A549 (cell line): ENCODE results near the gene HSPG2.

Source experiments
- BHLHE40 ChIP-seq: IDR thresholded peaks from 2 replicates; pipeline ENCODE4 v1.6.1; 2012; ENCODE audit warnings: low read depth, low read length, inconsistent platforms
- CBX8 ChIP-seq: fragments of 200-600 bp; sonication (generic); IDR thresholded peaks from 2 replicates; pipeline ENCODE4 v1.6.1; 2016
- EHF ChIP-seq: fragments of 250-450 bp; sonication (Bioruptor Pico); IDR thresholded peaks from 2 replicates; pipeline ENCODE4 v1.5.0; 2020; ENCODE audit warnings: mild to moderate bottlenecking
- ESRRA ChIP-seq: fragments of 150-350 bp; IDR thresholded peaks from 2 replicates; pipeline ENCODE4 v1.6.1; 2014; ENCODE audit warnings: mild to moderate bottlenecking, low read length, borderline replicate concordance
- FOXS1 ChIP-seq: fragments of 250-450 bp; sonication (Bioruptor Pico); IDR thresholded peaks from 2 replicates; pipeline ENCODE4 v1.5.0; 2020; ENCODE audit warnings: mild to moderate bottlenecking, moderate library complexity
- HDAC2 ChIP-seq: fragments of 200-600 bp; sonication (generic); IDR thresholded peaks from 2 replicates; pipeline ENCODE4 v1.6.1; 2016
- POLR2A ChIP-seq: IDR thresholded peaks from 2 replicates; pipeline ENCODE4 v1.6.1; 2012; ENCODE audit warnings: mild to moderate bottlenecking, low read length
- RFX5 ChIP-seq: fragments of 450-650 bp; IDR thresholded peaks from 2 replicates; pipeline ENCODE4 v1.7.1; 2014; ENCODE audit warnings: antibody characterized with exemption, mild to moderate bottlenecking, moderate library complexity
- SREBF2 ChIP-seq: fragments of 450-650 bp; IDR thresholded peaks from 2 replicates; pipeline ENCODE4 v1.6.1; 2014; ENCODE audit warnings: mild to moderate bottlenecking, moderate library complexity
- TF ChIP-seq, protein P1 (sequence below): IDR thresholded peaks from 2 replicates; pipeline ENCODE4 v1.6.1; 2012
- TF ChIP-seq, protein P2 (sequence below): fragments of >200 bp; sonication (Bioruptor Twin); formaldehyde crosslinking; IDR thresholded peaks from 3 replicates; pipeline ENCODE4 v1.5.1; 2016
- TF ChIP-seq, protein P3 (sequence below): fragments of 250-450 bp; sonication (Bioruptor Pico); IDR thresholded peaks from 2 replicates; pipeline ENCODE4 v1.5.0; 2021; ENCODE audit warnings: mild to moderate bottlenecking, moderate library complexity, borderline replicate concordance
- TF ChIP-seq, protein P4 (sequence below): fragments of 150-350 bp; IDR thresholded peaks from 2 replicates; pipeline ENCODE4 v1.6.1; 2014; ENCODE audit warnings: low read depth, mild to moderate bottlenecking, low read length

DNA sequence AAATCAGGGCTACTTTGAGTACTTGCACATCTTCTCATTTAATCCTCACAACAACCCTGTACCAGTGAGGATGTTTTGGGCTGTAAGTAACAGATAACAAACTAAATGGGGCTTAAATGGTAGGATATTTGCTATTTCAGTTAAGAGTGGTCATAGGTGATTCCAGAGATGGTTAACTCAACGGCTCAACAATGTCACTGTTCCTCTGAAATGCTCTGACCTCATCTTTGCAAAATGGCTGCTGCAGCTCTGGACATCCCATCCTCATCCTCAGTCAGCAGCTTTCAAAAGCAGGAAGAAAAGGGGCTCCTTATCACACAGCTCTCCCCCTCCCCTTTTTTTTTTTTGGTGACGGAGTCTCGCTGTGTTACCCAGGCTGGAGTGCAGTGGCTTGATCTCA, 123.6 kb downstream of the HSPG2 start:
- TF ChIP-seq, protein P1, sequence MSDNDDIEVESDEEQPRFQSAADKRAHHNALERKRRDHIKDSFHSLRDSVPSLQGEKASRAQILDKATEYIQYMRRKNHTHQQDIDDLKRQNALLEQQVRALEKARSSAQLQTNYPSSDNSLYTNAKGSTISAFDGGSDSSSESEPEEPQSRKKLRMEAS, result no peak
- TF ChIP-seq, protein P2, sequence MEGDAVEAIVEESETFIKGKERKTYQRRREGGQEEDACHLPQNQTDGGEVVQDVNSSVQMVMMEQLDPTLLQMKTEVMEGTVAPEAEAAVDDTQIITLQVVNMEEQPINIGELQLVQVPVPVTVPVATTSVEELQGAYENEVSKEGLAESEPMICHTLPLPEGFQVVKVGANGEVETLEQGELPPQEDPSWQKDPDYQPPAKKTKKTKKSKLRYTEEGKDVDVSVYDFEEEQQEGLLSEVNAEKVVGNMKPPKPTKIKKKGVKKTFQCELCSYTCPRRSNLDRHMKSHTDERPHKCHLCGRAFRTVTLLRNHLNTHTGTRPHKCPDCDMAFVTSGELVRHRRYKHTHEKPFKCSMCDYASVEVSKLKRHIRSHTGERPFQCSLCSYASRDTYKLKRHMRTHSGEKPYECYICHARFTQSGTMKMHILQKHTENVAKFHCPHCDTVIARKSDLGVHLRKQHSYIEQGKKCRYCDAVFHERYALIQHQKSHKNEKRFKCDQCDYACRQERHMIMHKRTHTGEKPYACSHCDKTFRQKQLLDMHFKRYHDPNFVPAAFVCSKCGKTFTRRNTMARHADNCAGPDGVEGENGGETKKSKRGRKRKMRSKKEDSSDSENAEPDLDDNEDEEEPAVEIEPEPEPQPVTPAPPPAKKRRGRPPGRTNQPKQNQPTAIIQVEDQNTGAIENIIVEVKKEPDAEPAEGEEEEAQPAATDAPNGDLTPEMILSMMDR, result no peak
- no peak for TF ChIP-seq EHF
- TF ChIP-seq SREBF2, result no peak
- TF ChIP-seq RFX5, result no peak
- no peak for TF ChIP-seq ESRRA
- no peak for TF ChIP-seq BHLHE40
- TF ChIP-seq FOXS1 (CRISPR knock-in tag), result no peak
- no peak for TF ChIP-seq CBX8
- TF ChIP-seq, protein P3, sequence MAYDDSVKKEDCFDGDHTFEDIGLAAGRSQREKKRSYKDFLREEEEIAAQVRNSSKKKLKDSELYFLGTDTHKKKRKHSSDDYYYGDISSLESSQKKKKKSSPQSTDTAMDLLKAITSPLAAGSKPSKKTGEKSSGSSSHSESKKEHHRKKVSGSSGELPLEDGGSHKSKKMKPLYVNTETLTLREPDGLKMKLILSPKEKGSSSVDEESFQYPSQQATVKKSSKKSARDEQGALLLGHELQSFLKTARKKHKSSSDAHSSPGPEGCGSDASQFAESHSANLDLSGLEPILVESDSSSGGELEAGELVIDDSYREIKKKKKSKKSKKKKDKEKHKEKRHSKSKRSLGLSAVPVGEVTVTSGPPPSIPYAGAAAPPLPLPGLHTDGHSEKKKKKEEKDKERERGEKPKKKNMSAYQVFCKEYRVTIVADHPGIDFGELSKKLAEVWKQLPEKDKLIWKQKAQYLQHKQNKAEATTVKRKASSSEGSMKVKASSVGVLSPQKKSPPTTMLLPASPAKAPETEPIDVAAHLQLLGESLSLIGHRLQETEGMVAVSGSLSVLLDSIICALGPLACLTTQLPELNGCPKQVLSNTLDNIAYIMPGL (CRISPR knock-in tag), result no peak
- no peak for TF ChIP-seq HDAC2
- TF ChIP-seq POLR2A, result no peak
- TF ChIP-seq, protein P4, sequence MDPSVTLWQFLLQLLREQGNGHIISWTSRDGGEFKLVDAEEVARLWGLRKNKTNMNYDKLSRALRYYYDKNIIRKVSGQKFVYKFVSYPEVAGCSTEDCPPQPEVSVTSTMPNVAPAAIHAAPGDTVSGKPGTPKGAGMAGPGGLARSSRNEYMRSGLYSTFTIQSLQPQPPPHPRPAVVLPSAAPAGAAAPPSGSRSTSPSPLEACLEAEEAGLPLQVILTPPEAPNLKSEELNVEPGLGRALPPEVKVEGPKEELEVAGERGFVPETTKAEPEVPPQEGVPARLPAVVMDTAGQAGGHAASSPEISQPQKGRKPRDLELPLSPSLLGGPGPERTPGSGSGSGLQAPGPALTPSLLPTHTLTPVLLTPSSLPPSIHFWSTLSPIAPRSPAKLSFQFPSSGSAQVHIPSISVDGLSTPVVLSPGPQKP, result no peak
